SK-N-SH treated with all-trans-retinoic acid at 6 μM for 48 hours (cell line): ENCODE results near the gene CCDC85C.

Experiments
- ATAC-seq: fragments of 200-7000 bp; cut with Tn5 transposase; 3 replicates; pipeline ENCODE4 v1.9.1; 2020; ENCODE audit warnings: mild to moderate bottlenecking, moderate library complexity
- ARNTL ChIP-seq: fragments of 450-650 bp; formaldehyde crosslinking; IDR thresholded peaks from 2 replicates; pipeline ENCODE4 v1.5.0; 2020; ENCODE audit warnings: low read depth, mild to moderate bottlenecking, moderate library complexity, borderline replicate concordance
- BACH2 ChIP-seq: fragments of 250-450 bp; sonication (Bioruptor Pico); IDR thresholded peaks from 2 replicates; pipeline ENCODE4 v1.9.0; 2021; ENCODE audit warnings: mild to moderate bottlenecking, borderline replicate concordance
- CREB5 ChIP-seq: fragments of 250-450 bp; sonication (Bioruptor Pico); IDR thresholded peaks from 2 replicates; pipeline ENCODE4 v1.5.1; 2020; ENCODE audit warnings: low read depth, mild to moderate bottlenecking, moderate library complexity
- CSDC2 ChIP-seq: fragments of 250-450 bp; sonication (Bioruptor Pico); IDR thresholded peaks from 2 replicates; pipeline ENCODE4 v1.5.0; 2020; ENCODE audit warnings: mild to moderate bottlenecking, moderate library complexity
- ESRRG ChIP-seq: fragments of 250-450 bp; sonication (Bioruptor Pico); IDR thresholded peaks from 2 replicates; pipeline ENCODE4 v1.6.1; 2021; ENCODE audit warnings: mild to moderate bottlenecking
- GLIS3 ChIP-seq: fragments of 250-450 bp; sonication (Bioruptor Pico); IDR thresholded peaks from 2 replicates; pipeline ENCODE4 v1.5.0; 2020; ENCODE audit warnings: mild to moderate bottlenecking, moderate library complexity
- ISL1 ChIP-seq: fragments of 250-450 bp; sonication (Bioruptor Pico); IDR thresholded peaks from 2 replicates; pipeline ENCODE4 v2.1.2; 2022; ENCODE audit warnings: mild to moderate bottlenecking, moderate library complexity
- OSR1 ChIP-seq: fragments of 250-450 bp; sonication (Bioruptor Pico); IDR thresholded peaks from 2 replicates; pipeline ENCODE4 v1.8.0; 2022; ENCODE audit warnings: moderate library complexity, mild to moderate bottlenecking, inconsistent platforms
- PATZ1 ChIP-seq: fragments of 250-450 bp; sonication (Bioruptor Pico); IDR thresholded peaks from 2 replicates; pipeline ENCODE4 v1.8.0; 2020; ENCODE audit warnings: mild to moderate bottlenecking, moderate library complexity, borderline replicate concordance
- POU6F1 ChIP-seq: fragments of 250-450 bp; sonication (Bioruptor Pico); IDR thresholded peaks from 2 replicates; pipeline ENCODE4 v1.8.0; 2021; ENCODE audit warnings: low read depth, mild to moderate bottlenecking, moderate library complexity, borderline replicate concordance
- PPARA ChIP-seq: fragments of 250-450 bp; sonication (Bioruptor Pico); IDR thresholded peaks from 2 replicates; pipeline ENCODE4 v1.5.0; 2020; ENCODE audit warnings: mild to moderate bottlenecking, borderline replicate concordance
- RARB ChIP-seq: fragments of 250-450 bp; sonication (Bioruptor Pico); IDR thresholded peaks from 2 replicates; pipeline ENCODE4 v1.8.0; 2021; ENCODE audit warnings: mild to moderate bottlenecking, moderate library complexity
- SNAI2 ChIP-seq: fragments of 250-450 bp; sonication (Bioruptor Pico); IDR thresholded peaks from 2 replicates; pipeline ENCODE4 v1.5.0; 2020; ENCODE audit warnings: mild to moderate bottlenecking, moderate library complexity
- TCF4 ChIP-seq: fragments of 250-450 bp; sonication (Bioruptor Pico); IDR thresholded peaks from 2 replicates; pipeline ENCODE4 v1.8.0; 2021; ENCODE audit warnings: mild to moderate bottlenecking, moderate library complexity, borderline replicate concordance
- TOX ChIP-seq: fragments of 250-450 bp; sonication (Bioruptor Pico); IDR thresholded peaks from 2 replicates; pipeline ENCODE4 v1.8.0; 2021; ENCODE audit warnings: mild to moderate bottlenecking, moderate library complexity, borderline replicate concordance
- TSHZ2 ChIP-seq: fragments of 250-450 bp; sonication (Bioruptor Pico); IDR thresholded peaks from 2 replicates; pipeline ENCODE4 v1.5.0; 2020; ENCODE audit warnings: mild to moderate bottlenecking, moderate library complexity
- ZC3H10 ChIP-seq: fragments of 250-450 bp; sonication (Bioruptor Pico); IDR thresholded peaks from 2 replicates; pipeline ENCODE4 v1.5.1; 2021; ENCODE audit warnings: mild to moderate bottlenecking, moderate library complexity
- ZFP3 ChIP-seq: fragments of 250-450 bp; sonication (Bioruptor Pico); IDR thresholded peaks from 2 replicates; pipeline ENCODE4 v1.5.0; 2020; ENCODE audit warnings: mild to moderate bottlenecking, moderate library complexity
- ZFP30 ChIP-seq: fragments of 450-650 bp; formaldehyde crosslinking; IDR thresholded peaks from 2 replicates; pipeline ENCODE4 v1.5.0; 2022; ENCODE audit warnings: mild to moderate bottlenecking, moderate library complexity
- ZNF565 ChIP-seq: fragments of 450-650 bp; formaldehyde crosslinking; conservative IDR thresholded peaks from 2 replicates; pipeline ENCODE4 v1.5.0; 2020; ENCODE audit warnings: low read depth, mild to moderate bottlenecking, moderate library complexity
- ZNF70 ChIP-seq: fragments of 450-650 bp; formaldehyde crosslinking; IDR thresholded peaks from 2 replicates; pipeline ENCODE4 v1.5.0; 2020; ENCODE audit warnings: mild to moderate bottlenecking, moderate library complexity
- ZNF8 ChIP-seq: fragments of 450-650 bp; formaldehyde crosslinking; IDR thresholded peaks from 2 replicates; pipeline ENCODE4 v1.5.0; 2020; ENCODE audit warnings: mild to moderate bottlenecking, moderate library complexity

The CCDC85C gene

GRCh38 chr14:99560403-99560802 lies 43.6 kb downstream of the CCDC85C start:
- TF ChIP-seq POU6F1 (CRISPR knock-in tag) (no peak), PATZ1 (CRISPR knock-in tag) (no peak), ESRRG (CRISPR knock-in tag) (no peak), ARNTL (CRISPR knock-in tag) (no peak), ZC3H10 (CRISPR knock-in tag) (no peak), TCF4 (CRISPR knock-in tag) (no peak), ZFP3 (CRISPR knock-in tag) (no peak), CREB5 (CRISPR knock-in tag) (no peak), ISL1 (no peak), ZNF8 (no peak), OSR1 (CRISPR knock-in tag) (no peak), ZNF565 (CRISPR knock-in tag) (no peak), RARB (no peak), SNAI2 (CRISPR knock-in tag) (no peak), ZFP30 (CRISPR knock-in tag) (no peak), TOX (CRISPR knock-in tag) (no peak)
- no peak for ATAC-seq

- no peak for TF ChIP-seq PATZ1 (CRISPR knock-in tag)
- TF ChIP-seq BACH2 (CRISPR knock-in tag): no peak
- TF ChIP-seq CSDC2 (CRISPR knock-in tag): no peak
- no peak for TF ChIP-seq ZFP3 (CRISPR knock-in tag)
- no peak for TF ChIP-seq CREB5 (CRISPR knock-in tag)
- ATAC-seq: no peak
These were observed 44.6 kb downstream of the CCDC85C start for GRCh38 chr14:99559286-99559990.

DNA sequence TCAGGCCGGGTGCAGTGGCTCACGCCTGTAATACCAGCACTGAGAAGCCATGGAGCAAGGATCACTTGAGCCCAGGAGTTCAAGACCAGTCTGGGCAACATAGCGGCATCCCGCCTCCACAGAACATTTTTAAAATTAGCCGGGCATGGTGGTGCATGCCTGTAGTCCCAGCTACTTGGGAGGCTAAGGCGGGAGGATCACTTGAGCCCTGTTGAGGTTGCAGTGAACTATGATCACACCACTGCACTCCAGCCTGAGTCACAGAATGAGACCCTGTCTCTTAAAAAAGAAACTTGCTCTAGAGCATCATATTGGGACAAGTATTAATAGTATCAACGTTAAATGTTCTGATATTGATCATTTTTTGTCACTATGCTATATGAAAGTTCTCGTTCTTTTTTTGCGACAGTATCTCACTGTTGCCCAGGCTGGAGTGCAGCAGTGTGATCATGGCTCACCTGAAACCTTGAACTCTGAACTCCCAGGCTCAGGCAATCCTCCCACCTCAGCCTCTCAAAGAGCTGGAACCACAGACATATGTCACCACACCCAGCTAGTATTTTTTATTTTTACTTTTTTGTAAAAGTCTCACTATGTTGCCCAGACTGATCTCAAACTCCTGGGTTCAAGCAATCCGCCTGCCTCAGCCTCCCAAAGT lies 47.7 kb downstream of the CCDC85C start:
- no peak for ATAC-seq
- TF ChIP-seq ESRRG (CRISPR knock-in tag): no peak
- no peak for TF ChIP-seq RARB
- no peak for TF ChIP-seq SNAI2 (CRISPR knock-in tag)
- TF ChIP-seq CSDC2 (CRISPR knock-in tag): no peak
- no peak for TF ChIP-seq ZFP3 (CRISPR knock-in tag)
- no peak for TF ChIP-seq ZNF565 (CRISPR knock-in tag)
- no peak for TF ChIP-seq CREB5 (CRISPR knock-in tag)
- TF ChIP-seq GLIS3 (CRISPR knock-in tag): no peak
- no peak for TF ChIP-seq ZNF70 (CRISPR knock-in tag)
- TF ChIP-seq TSHZ2: no peak
- no peak for TF ChIP-seq POU6F1 (CRISPR knock-in tag)
- TF ChIP-seq PPARA: no peak
- TF ChIP-seq TOX (CRISPR knock-in tag): no peak
- no peak for TF ChIP-seq ZC3H10 (CRISPR knock-in tag)
